Upper lobe of left lung (tissue), 4 donors: ENCODE data around the gene ADAM15.

Experiments
- EP300 ChIP-seq, 4 donors: sonication (generic); formaldehyde crosslinking; IDR thresholded peaks; one replicate each; pipeline ENCODE4 v1.5.1; 2017; ENCODE audit warnings: antibody characterized with exemption in 4 of 4, control low read depth in 2 of 4
- POLR2A ChIP-seq, 4 donors: fragments of 450-650 bp; IDR thresholded peaks; one replicate each; pipeline ENCODE4 v1.5.1; 2016 to 2017; ENCODE audit warnings: antibody characterized with exemption in 4 of 4, mild to moderate bottlenecking in 2 of 4
- POLR2AphosphoS5 ChIP-seq, 2 donors: sonication (generic); formaldehyde crosslinking; IDR thresholded peaks; one replicate each; pipeline ENCODE4 v1.5.1; 2017; ENCODE audit warnings: antibody characterized with exemption in 2 of 2
- TF ChIP-seq, protein P1 (sequence below), 6 experiments: fragments of 450-650 bp in 4 of 6; fragments of 200-600 bp in 2 of 6; sonication (generic) in 2 of 6; IDR thresholded peaks; one replicate each; pipeline ENCODE4 v1.5.1; 2016 to 2019; ENCODE audit warnings: antibody characterized with exemption in 6 of 6

- TF ChIP-seq, protein P1, sequence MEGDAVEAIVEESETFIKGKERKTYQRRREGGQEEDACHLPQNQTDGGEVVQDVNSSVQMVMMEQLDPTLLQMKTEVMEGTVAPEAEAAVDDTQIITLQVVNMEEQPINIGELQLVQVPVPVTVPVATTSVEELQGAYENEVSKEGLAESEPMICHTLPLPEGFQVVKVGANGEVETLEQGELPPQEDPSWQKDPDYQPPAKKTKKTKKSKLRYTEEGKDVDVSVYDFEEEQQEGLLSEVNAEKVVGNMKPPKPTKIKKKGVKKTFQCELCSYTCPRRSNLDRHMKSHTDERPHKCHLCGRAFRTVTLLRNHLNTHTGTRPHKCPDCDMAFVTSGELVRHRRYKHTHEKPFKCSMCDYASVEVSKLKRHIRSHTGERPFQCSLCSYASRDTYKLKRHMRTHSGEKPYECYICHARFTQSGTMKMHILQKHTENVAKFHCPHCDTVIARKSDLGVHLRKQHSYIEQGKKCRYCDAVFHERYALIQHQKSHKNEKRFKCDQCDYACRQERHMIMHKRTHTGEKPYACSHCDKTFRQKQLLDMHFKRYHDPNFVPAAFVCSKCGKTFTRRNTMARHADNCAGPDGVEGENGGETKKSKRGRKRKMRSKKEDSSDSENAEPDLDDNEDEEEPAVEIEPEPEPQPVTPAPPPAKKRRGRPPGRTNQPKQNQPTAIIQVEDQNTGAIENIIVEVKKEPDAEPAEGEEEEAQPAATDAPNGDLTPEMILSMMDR (IDR thresholded peaks at IDR 0.05) = no peak
- TF ChIP-seq POLR2A (IDR thresholded peaks at IDR 0.05) (no peak), POLR2AphosphoS5 (IDR thresholded peaks at IDR 0.05) (no peak), EP300 (IDR thresholded peaks at IDR 0.05) (no peak)
These were observed 15.2 kb upstream of the ADAM15 start for GRCh38 chr1:155035936-155036335.
